Right lobe of liver (tissue), 4 donors: ENCODE results near the gene OPCML.

Experiments
- CTCF ChIP-seq, 4 donors: fragments of 200-600 bp in 3 of 4; fragments of 450-650 bp in 1 of 4; IDR thresholded peaks; one replicate each; pipeline versions ENCODE4 v1.5.1 to v1.8.0; 2016 to 2022; ENCODE audit warnings: antibody characterized with exemption in 4 of 4, mild to moderate bottlenecking in 2 of 4
- POLR2A ChIP-seq: fragments of 450-650 bp; IDR thresholded peaks from one replicate; pipeline ENCODE4 v1.6.1; 2017; ENCODE audit warnings: antibody characterized with exemption, mild to moderate bottlenecking
- donor health status: DM: no; HTN: no; CAD: no.
- donor health status: DM: no; HTN: no; CAD: no.
- donor health status: DM: no; HTN: yes; CAD: no.

GRCh38 chr11:133552938-133553337 is 20.6 kb upstream of the OPCML start:
- TF ChIP-seq CTCF (IDR thresholded peaks at IDR 0.05) (no peak), POLR2A (no peak)
